A549 (cell line): Measurements from ENCODE around the gene GABRA5. TPM values are rescaled to one million over a fixed set of nuclear protein-coding genes. Genes with fewer than 3 reads are reported as not detected.

Experiments
- ATAC-seq, 2 experiments: fragments of 200-7000 bp in 1 of 2; fragments of >200 bp in 1 of 2; cut with Nextera tagmentation in 1 of 2; cut with Tn5 transposase in 1 of 2; 3 replicates each; pipeline versions ENCODE4 v1.8.0 to v1.9.1; 2018 to 2020; ENCODE audit warnings: mild to moderate bottlenecking in 1 of 2, moderate library complexity in 1 of 2
- CTCF ChIA-PET: fragments of 300-600 bp; sonication (Branson Sonifier 250); formaldehyde crosslinking; extraction: SDS; loops from one replicate; lab custom pipeline; 2021; ENCODE audit warnings: antibody characterized with exemption, inconsistent platforms; lab: Yijun Ruan, JAX
- POLR2A ChIA-PET: fragments of 350-600 bp; formaldehyde crosslinking; extraction: SDS; loops from one replicate; lab custom pipeline; 2021; ENCODE audit warnings: antibody characterized with exemption, inconsistent platforms; lab: Yijun Ruan, JAX
- DNase-seq, 2 experiments: peaks; one replicate each; pipeline versions ENCODE4 v3.0.0 to v3.0.0-alpha.2; 2011 to 2016; ENCODE audit warnings: low read depth in 1 of 2, low spot score in 1 of 2
- FAIRE-seq: peaks from 2 replicates; lab custom pipeline; 2011; peaks lifted over from hg19 to GRCh38; lab: Jason Lieb, UNC
- H3K27ac ChIP-seq, 2 experiments: fragments of >200 bp; sonication (Bioruptor Twin); formaldehyde crosslinking; 3 replicates each; pipeline ENCODE4 v1.5.1; 2016 to 2017
- H3K4me1 ChIP-seq: fragments of >200 bp; sonication (Bioruptor Twin); formaldehyde crosslinking; 3 replicates; pipeline ENCODE4 v1.6.1; 2016
- H3K4me2 ChIP-seq: fragments of >200 bp; sonication (Bioruptor Twin); formaldehyde crosslinking; 3 replicates; pipeline ENCODE4 v1.6.1; 2016
- H3K4me3 ChIP-seq: fragments of >200 bp; sonication (Bioruptor Twin); formaldehyde crosslinking; 3 replicates; pipeline ENCODE4 v1.5.1; 2016
- H3K9me3 ChIP-seq: fragments of >200 bp; sonication (Bioruptor Twin); formaldehyde crosslinking; 3 replicates; pipeline ENCODE4 v1.6.1; 2016
- CBX2 ChIP-seq: fragments of 200-600 bp; sonication (generic); IDR thresholded peaks from 2 replicates; pipeline ENCODE4 v1.6.1; 2016; ENCODE audit warnings: low read depth, mild to moderate bottlenecking, borderline replicate concordance
- EHF ChIP-seq: fragments of 250-450 bp; sonication (Bioruptor Pico); IDR thresholded peaks from 2 replicates; pipeline ENCODE4 v1.5.0; 2020; ENCODE audit warnings: mild to moderate bottlenecking
- EHMT2 ChIP-seq: fragments of 200-600 bp; sonication (generic); IDR thresholded peaks from 2 replicates; pipeline ENCODE4 v1.6.1; 2016; ENCODE audit warnings: antibody characterized with exemption, low read depth, mild to moderate bottlenecking, moderate library complexity
- ESRRA ChIP-seq: fragments of 150-350 bp; IDR thresholded peaks from 2 replicates; pipeline ENCODE4 v1.6.1; 2014; ENCODE audit warnings: mild to moderate bottlenecking, low read length, borderline replicate concordance
- FOSB ChIP-seq: fragments of 250-450 bp; sonication (Bioruptor Pico); IDR thresholded peaks from 2 replicates; pipeline ENCODE4 v1.5.0; 2020; ENCODE audit warnings: mild to moderate bottlenecking, moderate library complexity
- FOXS1 ChIP-seq: fragments of 250-450 bp; sonication (Bioruptor Pico); IDR thresholded peaks from 2 replicates; pipeline ENCODE4 v1.5.0; 2020; ENCODE audit warnings: mild to moderate bottlenecking, moderate library complexity
- GATA3 ChIP-seq: IDR thresholded peaks from 2 replicates; pipeline ENCODE4 v1.6.1; 2012; ENCODE audit warnings: borderline replicate concordance
- HDAC2 ChIP-seq: fragments of 200-600 bp; sonication (generic); IDR thresholded peaks from 2 replicates; pipeline ENCODE4 v1.6.1; 2016
- HEYL ChIP-seq: fragments of 250-450 bp; sonication (Bioruptor Pico); IDR thresholded peaks from 2 replicates; pipeline ENCODE4 v1.8.0; 2021; ENCODE audit warnings: mild to moderate bottlenecking, moderate library complexity
- HOXA7 ChIP-seq: fragments of 250-450 bp; sonication (Bioruptor Pico); IDR thresholded peaks from 2 replicates; pipeline ENCODE4 v1.5.0; 2020; ENCODE audit warnings: mild to moderate bottlenecking, moderate library complexity
- JUN ChIP-seq, 2 experiments: fragments of >200 bp; sonication (Bioruptor Twin); formaldehyde crosslinking; IDR thresholded peaks; 2 replicates in 1 of 2; 3 replicates in 1 of 2; pipeline ENCODE4 v1.6.1; 2016 to 2017
- KDM1A ChIP-seq: fragments of 200-600 bp; sonication (generic); IDR thresholded peaks from 2 replicates; pipeline ENCODE4 v1.6.1; 2016; ENCODE audit warnings: low read depth, mild to moderate bottlenecking
- NFE2L2 ChIP-seq: fragments of 150-350 bp; conservative IDR thresholded peaks from 2 replicates; pipeline ENCODE4 v1.6.1; 2014; ENCODE audit warnings: low read length
- PHF8 ChIP-seq: fragments of 200-600 bp; sonication (generic); IDR thresholded peaks from 2 replicates; pipeline ENCODE4 v1.6.1; 2016; ENCODE audit warnings: low read depth, mild to moderate bottlenecking, antibody characterized with exemption, moderate library complexity, borderline replicate concordance
- RARB ChIP-seq: fragments of 250-450 bp; sonication (Bioruptor Pico); IDR thresholded peaks from 2 replicates; pipeline ENCODE4 v1.8.0; 2021; ENCODE audit warnings: mild to moderate bottlenecking, moderate library complexity
- RCOR1 ChIP-seq: fragments of 150-350 bp; IDR thresholded peaks from 2 replicates; pipeline ENCODE4 v1.6.1; 2014; ENCODE audit warnings: antibody characterized with exemption, low read length, low read depth
- RFX5 ChIP-seq: fragments of 450-650 bp; IDR thresholded peaks from 2 replicates; pipeline ENCODE4 v1.7.1; 2014; ENCODE audit warnings: antibody characterized with exemption, mild to moderate bottlenecking, moderate library complexity
- RNF2 ChIP-seq: fragments of 200-600 bp; sonication (generic); IDR thresholded peaks from 2 replicates; pipeline ENCODE4 v1.6.1; 2016; ENCODE audit warnings: low read depth, mild to moderate bottlenecking, antibody characterized with exemption, moderate library complexity, borderline replicate concordance
- SREBF2 ChIP-seq: fragments of 450-650 bp; IDR thresholded peaks from 2 replicates; pipeline ENCODE4 v1.6.1; 2014; ENCODE audit warnings: mild to moderate bottlenecking, moderate library complexity
- ZC3H11A ChIP-seq: fragments of 450-650 bp; IDR thresholded peaks from 2 replicates; pipeline ENCODE4 v1.6.1; 2014; ENCODE audit warnings: antibody characterized with exemption, mild to moderate bottlenecking
- ZFP36 ChIP-seq: fragments of 450-650 bp; IDR thresholded peaks from 2 replicates; pipeline ENCODE4 v1.6.1; 2014; ENCODE audit warnings: borderline replicate concordance; ENCODE audit not compliant: partially characterized antibody
- WGBS: methylation state at CpG from one replicate; pipeline ENCODE4 v1.1.6; 2017; ENCODE audit errors: missing lambda C conversion rate; 5-methylcytosine and 5-hydroxymethylcytosine counted together
- polyA plus RNA-seq, 4 experiments: library from polyadenylated mRNA; depleted of rRNA in 3 of 4; stranded (reverse); fragments of >200 nt; fragmentation: RNase III in 1 of 4; extraction: RNeasy Plus Mini Kit Qiagen cat#74134 plus additional on column Dnase treatment in 1 of 4; gene quantifications; 2 replicates in 3 of 4; 3 replicates in 1 of 4; pipeline ENCODE4 v1.2.3, GENCODE V29; 2011 to 2017
- TF ChIP-seq, protein P1 (sequence below): fragments of >200 bp; sonication (Bioruptor Twin); formaldehyde crosslinking; IDR thresholded peaks from 3 replicates; pipeline ENCODE4 v1.6.1; 2016
- TF ChIP-seq, protein P2 (sequence below): fragments of >200 bp; sonication (Bioruptor Twin); formaldehyde crosslinking; IDR thresholded peaks from 3 replicates; pipeline ENCODE4 v1.5.1; 2016
- TF ChIP-seq, protein P3 (sequence below): IDR thresholded peaks from 2 replicates; pipeline ENCODE4 v1.6.1; 2012; ENCODE audit warnings: low read depth, borderline replicate concordance
- TF ChIP-seq, protein P4 (sequence below): fragments of 200-600 bp; sonication (generic); IDR thresholded peaks from 2 replicates; pipeline ENCODE4 v1.6.1; 2016; ENCODE audit warnings: antibody characterized with exemption, mild to moderate bottlenecking, moderate library complexity
- TF ChIP-seq, protein P5 (sequence below): fragments of 250-450 bp; sonication (Bioruptor Pico); IDR thresholded peaks from 2 replicates; pipeline ENCODE4 v1.5.0; 2020; ENCODE audit warnings: low read depth, mild to moderate bottlenecking, moderate library complexity
- TF ChIP-seq, protein P6 (sequence below): fragments of >200 bp; sonication (Bioruptor Twin); formaldehyde crosslinking; IDR thresholded peaks from 2 replicates; pipeline ENCODE4 v1.6.1; 2016
- TF ChIP-seq, protein P7 (sequence below): IDR thresholded peaks from 2 replicates; pipeline ENCODE4 v1.6.1; 2012

GABRA5 gene
- polyA plus RNA-seq, 2 of the 4 experiments (the other 2 are of a cell fraction) = 89.1 to 91.7 TPM

DNA sequence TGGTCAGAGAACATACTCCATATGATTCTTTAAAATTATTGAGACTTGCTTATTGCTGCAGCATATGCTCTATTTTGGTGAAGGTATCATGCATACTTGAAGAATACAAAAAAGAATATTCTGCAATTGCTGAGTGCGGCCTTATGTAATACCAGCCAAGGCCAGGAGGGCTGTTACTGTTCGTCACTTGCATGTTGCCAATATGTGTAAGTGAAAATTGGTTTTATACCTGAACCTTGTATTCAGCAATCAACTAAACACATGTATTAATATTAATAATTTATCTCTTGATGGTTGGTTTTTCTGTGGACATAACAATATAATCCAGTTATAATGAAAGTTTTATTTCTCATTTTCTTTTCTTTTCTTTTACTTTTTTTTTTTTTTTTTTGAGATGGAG lies 13.9 kb upstream of the GABRA5 start:
- Histone ChIP-seq H3K27ac (no peak overlapping the region), H3K4me3 (no peak overlapping the region), H3K4me1 (no peaks in the 10 kb centered on the region), H3K4me2 (no peak overlapping the region), H3K9me3 (peaks cover 2% of the 10 kb centered on the region; the same call in 1 of the 3 replicates)
- POLR2A ChIA-PET = no interaction called here
- WGBS = 64% methylated on average over 2 of the region's 2 CpGs
- no peak for FAIRE-seq
- CTCF ChIA-PET = interaction anchor here (0.6 kb wide), 1 partner anchor 51 kb away, joined by 3 read pairs; no protein-coding TSS in a partner anchor
- DNase-seq = no peak
- TF ChIP-seq KDM1A (no peak), EHMT2 (no peak), CBX2 (no peak), ZC3H11A (no peak), JUN (IDR thresholded peaks at IDR 0.05) (no peak), EHF (CRISPR knock-in tag) (no peak), RARB (CRISPR knock-in tag) (no peak), RCOR1 (no peak), GATA3 (no peak), HOXA7 (CRISPR knock-in tag) (no peak), FOSB (CRISPR knock-in tag) (no peak), FOXS1 (no peak), HDAC2 (no peak)
- TF ChIP-seq, protein P1, sequence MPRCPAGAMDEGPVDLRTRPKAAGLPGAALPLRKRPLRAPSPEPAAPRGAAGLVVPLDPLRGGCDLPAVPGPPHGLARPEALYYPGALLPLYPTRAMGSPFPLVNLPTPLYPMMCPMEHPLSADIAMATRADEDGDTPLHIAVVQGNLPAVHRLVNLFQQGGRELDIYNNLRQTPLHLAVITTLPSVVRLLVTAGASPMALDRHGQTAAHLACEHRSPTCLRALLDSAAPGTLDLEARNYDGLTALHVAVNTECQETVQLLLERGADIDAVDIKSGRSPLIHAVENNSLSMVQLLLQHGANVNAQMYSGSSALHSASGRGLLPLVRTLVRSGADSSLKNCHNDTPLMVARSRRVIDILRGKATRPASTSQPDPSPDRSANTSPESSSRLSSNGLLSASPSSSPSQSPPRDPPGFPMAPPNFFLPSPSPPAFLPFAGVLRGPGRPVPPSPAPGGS = no peak
- TF ChIP-seq, protein P2, sequence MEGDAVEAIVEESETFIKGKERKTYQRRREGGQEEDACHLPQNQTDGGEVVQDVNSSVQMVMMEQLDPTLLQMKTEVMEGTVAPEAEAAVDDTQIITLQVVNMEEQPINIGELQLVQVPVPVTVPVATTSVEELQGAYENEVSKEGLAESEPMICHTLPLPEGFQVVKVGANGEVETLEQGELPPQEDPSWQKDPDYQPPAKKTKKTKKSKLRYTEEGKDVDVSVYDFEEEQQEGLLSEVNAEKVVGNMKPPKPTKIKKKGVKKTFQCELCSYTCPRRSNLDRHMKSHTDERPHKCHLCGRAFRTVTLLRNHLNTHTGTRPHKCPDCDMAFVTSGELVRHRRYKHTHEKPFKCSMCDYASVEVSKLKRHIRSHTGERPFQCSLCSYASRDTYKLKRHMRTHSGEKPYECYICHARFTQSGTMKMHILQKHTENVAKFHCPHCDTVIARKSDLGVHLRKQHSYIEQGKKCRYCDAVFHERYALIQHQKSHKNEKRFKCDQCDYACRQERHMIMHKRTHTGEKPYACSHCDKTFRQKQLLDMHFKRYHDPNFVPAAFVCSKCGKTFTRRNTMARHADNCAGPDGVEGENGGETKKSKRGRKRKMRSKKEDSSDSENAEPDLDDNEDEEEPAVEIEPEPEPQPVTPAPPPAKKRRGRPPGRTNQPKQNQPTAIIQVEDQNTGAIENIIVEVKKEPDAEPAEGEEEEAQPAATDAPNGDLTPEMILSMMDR = no peak
- TF ChIP-seq, protein P3, sequence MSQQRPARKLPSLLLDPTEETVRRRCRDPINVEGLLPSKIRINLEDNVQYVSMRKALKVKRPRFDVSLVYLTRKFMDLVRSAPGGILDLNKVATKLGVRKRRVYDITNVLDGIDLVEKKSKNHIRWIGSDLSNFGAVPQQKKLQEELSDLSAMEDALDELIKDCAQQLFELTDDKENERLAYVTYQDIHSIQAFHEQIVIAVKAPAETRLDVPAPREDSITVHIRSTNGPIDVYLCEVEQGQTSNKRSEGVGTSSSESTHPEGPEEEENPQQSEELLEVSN = no peak
- TF ChIP-seq, protein P4, sequence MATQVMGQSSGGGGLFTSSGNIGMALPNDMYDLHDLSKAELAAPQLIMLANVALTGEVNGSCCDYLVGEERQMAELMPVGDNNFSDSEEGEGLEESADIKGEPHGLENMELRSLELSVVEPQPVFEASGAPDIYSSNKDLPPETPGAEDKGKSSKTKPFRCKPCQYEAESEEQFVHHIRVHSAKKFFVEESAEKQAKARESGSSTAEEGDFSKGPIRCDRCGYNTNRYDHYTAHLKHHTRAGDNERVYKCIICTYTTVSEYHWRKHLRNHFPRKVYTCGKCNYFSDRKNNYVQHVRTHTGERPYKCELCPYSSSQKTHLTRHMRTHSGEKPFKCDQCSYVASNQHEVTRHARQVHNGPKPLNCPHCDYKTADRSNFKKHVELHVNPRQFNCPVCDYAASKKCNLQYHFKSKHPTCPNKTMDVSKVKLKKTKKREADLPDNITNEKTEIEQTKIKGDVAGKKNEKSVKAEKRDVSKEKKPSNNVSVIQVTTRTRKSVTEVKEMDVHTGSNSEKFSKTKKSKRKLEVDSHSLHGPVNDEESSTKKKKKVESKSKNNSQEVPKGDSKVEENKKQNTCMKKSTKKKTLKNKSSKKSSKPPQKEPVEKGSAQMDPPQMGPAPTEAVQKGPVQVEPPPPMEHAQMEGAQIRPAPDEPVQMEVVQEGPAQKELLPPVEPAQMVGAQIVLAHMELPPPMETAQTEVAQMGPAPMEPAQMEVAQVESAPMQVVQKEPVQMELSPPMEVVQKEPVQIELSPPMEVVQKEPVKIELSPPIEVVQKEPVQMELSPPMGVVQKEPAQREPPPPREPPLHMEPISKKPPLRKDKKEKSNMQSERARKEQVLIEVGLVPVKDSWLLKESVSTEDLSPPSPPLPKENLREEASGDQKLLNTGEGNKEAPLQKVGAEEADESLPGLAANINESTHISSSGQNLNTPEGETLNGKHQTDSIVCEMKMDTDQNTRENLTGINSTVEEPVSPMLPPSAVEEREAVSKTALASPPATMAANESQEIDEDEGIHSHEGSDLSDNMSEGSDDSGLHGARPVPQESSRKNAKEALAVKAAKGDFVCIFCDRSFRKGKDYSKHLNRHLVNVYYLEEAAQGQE = no peak
- TF ChIP-seq, protein P5, sequence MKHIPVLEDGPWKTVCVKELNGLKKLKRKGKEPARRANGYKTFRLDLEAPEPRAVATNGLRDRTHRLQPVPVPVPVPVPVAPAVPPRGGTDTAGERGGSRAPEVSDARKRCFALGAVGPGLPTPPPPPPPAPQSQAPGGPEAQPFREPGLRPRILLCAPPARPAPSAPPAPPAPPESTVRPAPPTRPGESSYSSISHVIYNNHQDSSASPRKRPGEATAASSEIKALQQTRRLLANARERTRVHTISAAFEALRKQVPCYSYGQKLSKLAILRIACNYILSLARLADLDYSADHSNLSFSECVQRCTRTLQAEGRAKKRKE (CRISPR knock-in tag) = no peak
- no peak for ATAC-seq

DNA sequence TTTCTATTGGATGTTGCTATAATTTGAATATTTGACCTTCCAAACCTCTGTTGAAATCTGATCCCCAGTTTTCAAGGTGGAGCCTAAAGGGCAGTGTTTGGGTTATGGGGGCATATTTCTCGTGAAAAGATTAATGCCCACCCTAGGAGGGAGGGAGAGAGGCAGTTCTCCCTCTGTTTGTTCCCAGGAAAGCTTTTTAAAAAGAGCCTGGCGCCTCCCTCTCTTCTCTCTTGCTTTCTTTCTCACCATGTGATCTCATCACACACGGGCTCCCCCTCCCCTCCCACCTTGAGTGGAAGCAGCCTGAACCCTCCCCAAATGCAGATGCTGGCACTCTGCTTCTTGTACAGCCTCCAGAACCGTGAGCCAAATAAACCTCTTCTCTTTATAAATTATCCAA lies 12.4 kb upstream of the GABRA5 start:
- Histone ChIP-seq H3K4me2 (no peak overlapping the region), H3K27ac (no peak overlapping the region), H3K4me1 (no peaks in the 10 kb centered on the region), H3K9me3 (peaks cover 2% of the 10 kb centered on the region; the same call in 1 of the 3 replicates), H3K4me3 (no peak overlapping the region)
- ChIA-PET POLR2A (no interaction called here), CTCF (interaction anchor here (1.8 kb wide), 1 partner anchor 10 kb away, joined by 9 read pairs; no protein-coding TSS in a partner anchor)
- no peak for DNase-seq
- no peak for FAIRE-seq
- no peak for ATAC-seq
- 36% methylated on average over 4 of the region's 4 CpGs for WGBS
- TF ChIP-seq ESRRA = no peak
- no peak for TF ChIP-seq ZFP36
- TF ChIP-seq PHF8 = no peak
- TF ChIP-seq, protein P6, sequence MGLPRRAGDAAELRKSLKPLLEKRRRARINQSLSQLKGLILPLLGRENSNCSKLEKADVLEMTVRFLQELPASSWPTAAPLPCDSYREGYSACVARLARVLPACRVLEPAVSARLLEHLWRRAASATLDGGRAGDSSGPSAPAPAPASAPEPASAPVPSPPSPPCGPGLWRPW = no peak
- no peak for TF ChIP-seq SREBF2
- no peak for TF ChIP-seq NFE2L2
- no peak for TF ChIP-seq RNF2
- TF ChIP-seq RFX5 = no peak
- TF ChIP-seq, protein P7, sequence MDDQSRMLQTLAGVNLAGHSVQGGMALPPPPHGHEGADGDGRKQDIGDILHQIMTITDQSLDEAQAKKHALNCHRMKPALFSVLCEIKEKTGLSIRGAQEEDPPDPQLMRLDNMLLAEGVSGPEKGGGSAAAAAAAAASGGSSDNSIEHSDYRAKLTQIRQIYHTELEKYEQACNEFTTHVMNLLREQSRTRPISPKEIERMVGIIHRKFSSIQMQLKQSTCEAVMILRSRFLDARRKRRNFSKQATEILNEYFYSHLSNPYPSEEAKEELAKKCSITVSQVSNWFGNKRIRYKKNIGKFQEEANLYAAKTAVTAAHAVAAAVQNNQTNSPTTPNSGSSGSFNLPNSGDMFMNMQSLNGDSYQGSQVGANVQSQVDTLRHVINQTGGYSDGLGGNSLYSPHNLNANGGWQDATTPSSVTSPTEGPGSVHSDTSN = no peak
- TF ChIP-seq EHMT2 = no peak
- TF ChIP-seq HEYL (CRISPR knock-in tag) = no peak
